NCI-H774 (cell line): Measurements from ENCODE around the gene PCDH1.

Experiments used
- DNase-seq: peaks from one replicate; lab custom pipeline; 2025; lab: John Stamatoyannopoulos, UW

The PCDH1 gene

DNA sequence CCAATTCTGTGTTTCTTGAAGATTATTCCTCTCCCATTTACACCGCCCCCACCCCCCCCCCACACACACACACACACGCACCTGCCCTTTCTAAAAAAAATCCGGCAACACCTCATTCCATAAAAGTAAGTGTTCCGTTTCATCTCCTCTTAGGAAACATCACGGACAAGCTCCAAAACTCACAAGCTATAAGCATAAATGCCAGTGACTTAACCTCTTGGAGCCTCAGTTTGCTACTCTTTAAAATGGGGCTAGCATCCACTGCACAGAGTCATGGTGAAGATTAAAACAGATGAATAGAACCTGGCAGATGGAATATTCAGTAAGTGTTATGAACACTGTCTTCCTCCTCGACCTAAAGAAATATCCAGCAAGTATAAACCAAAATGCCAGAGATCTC lies 70.5 kb downstream of the PCDH1 start:
- DNase-seq, result no peak

- DNase-seq, result no peak
Observed at GRCh38 chr5:141807329-141807728, 70.9 kb downstream of the PCDH1 start.

GRCh38 chr5:141806626-141807025 lies 71.6 kb downstream of the PCDH1 start:
- DNase-seq, result no peak

- DNase-seq, result no peak
Observed at GRCh38 chr5:141805874-141806595, 72.2 kb downstream of the PCDH1 start.

- no peak for DNase-seq
Observed at GRCh38 chr5:141804475-141804874, 73.7 kb downstream of the PCDH1 start.
